ENCODE measurements around the gene NFKBIE.

DNA sequence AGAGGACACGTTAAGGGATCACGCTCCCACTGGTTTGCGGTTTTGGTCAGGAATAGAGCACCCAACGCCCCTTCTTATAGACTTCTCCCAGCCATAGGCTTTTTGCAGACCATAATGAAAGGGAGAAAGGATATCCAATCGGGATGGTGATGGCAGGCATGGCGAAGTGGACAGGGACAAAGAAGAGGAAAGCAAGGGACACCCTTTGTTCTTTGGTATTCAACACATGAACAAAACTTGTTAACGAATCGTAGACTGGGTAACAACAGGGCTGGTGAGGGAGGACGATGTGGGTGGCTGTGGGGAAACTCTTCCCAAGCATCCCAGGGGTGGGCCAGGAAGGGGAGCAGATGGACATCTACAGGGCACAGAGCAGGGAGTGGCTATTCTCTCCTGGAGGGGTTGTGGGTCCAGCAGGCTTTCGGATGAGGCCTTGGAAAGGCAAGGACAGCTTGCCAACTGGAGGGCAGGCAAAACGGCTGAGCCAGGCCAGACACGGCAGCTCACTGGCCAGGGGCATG lies 19.9 kb downstream of the NFKBIE start:
- TF ChIP-seq CTCF (IDR thresholded peaks at IDR 0.05) (no peak), POLR2A (IDR thresholded peaks at IDR 0.05; ENCODE audit: low read depth) (no peak)

All from esophagus muscularis mucosa (tissue), 3 donors.